ENCODE measurements around the gene RFNG.

Gene RFNG

GRCh38 chr17:82028246-82028645 lies 23.4 kb downstream of the RFNG start:
- DNase-seq, result no peak

GRCh38 chr17:82025401-82026107 lies 26.1 kb downstream of the RFNG start:
- DNase-seq, result no peak

GRCh38 chr17:82024859-82025258 lies 26.8 kb downstream of the RFNG start:
- no peak for DNase-seq

- peak; percentile 76 for DNase-seq
These were observed 28.0 kb downstream of the RFNG start for GRCh38 chr17:82023447-82024241.

GRCh38 chr17:82022981-82023446 lies 28.6 kb downstream of the RFNG start, which contains the start of gene LRRC45:
TSS of gene LRRC45 (plus strand) at chr17:82023305. CDS start at chr17:82023644, 339 bp downstream.
- DNase-seq, result peak; percentile 82

- peak; percentile 84 for DNase-seq
These were observed 29.2 kb downstream of the RFNG start, which contains the start of gene CENPX for GRCh38 chr17:82022310-82022980. TSS of gene CENPX (minus strand) at chr17:82022878. CDS start at chr17:82022861, 17 bp downstream.

- no peak for DNase-seq
These were observed 29.7 kb downstream of the RFNG start for GRCh38 chr17:82021900-82022309.

- peak; percentile 65 for DNase-seq
These were observed 30.3 kb downstream of the RFNG start for GRCh38 chr17:82021107-82021899.

GRCh38 chr17:82020572-82021106 lies 31.0 kb downstream of the RFNG start:
- no peak for DNase-seq

- DNase-seq, result no peak
These were observed 31.7 kb downstream of the RFNG start for GRCh38 chr17:82019690-82020571.

- DNase-seq, result no peak
These were observed 32.5 kb downstream of the RFNG start for GRCh38 chr17:82018989-82019689.

- peak; percentile 60 for DNase-seq
These were observed 33.2 kb downstream of the RFNG start for GRCh38 chr17:82018152-82018988.

- peak; percentile 5 for DNase-seq
These were observed 33.9 kb downstream of the RFNG start for GRCh38 chr17:82017612-82018151.

- DNase-seq, result no peak
These were observed 34.6 kb downstream of the RFNG start for GRCh38 chr17:82016875-82017459.

- DNase-seq, result no peak
These were observed 35.3 kb downstream of the RFNG start for GRCh38 chr17:82016061-82016874.

GRCh38 chr17:82015311-82015971 lies 36.2 kb downstream of the RFNG start:
- no peak for DNase-seq

- no peak for DNase-seq
These were observed 36.7 kb downstream of the RFNG start for GRCh38 chr17:82014971-82015310.

Measured in right kidney (tissue), 1 donor.